Stromal cell of bone marrow (primary cell): ENCODE data around the gene TRAPPC2.

Experiments used
- DNase-seq: peaks from one replicate; pipeline ENCODE4 v3.0.0-alpha.2; 2012; ENCODE audit warnings: low read depth

Gene TRAPPC2

DNA sequence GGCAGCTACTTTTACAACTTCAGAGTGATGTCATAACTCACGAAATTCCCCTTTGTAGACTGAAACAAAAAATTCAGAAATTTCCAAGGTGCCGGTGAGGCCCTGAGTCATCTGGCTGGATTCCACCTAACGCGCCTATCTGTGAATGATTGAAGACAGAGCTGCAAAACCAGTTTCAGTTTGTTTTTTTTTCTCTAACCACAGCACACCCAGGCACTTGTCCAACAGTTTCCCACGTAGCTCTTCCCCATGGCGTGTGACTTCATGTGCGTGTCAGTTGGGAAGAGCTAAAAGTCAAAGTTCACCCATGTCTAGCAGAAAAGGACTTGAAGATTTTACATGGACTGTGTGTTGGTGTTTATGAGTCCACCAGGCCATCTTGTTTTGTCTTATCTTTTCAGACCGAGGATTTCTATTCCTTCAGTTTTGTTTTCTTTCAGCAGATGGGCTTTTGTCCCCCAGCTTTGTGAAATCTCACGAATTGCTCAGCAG lies 65.1 kb downstream of the TRAPPC2 start:
- peak; percentile 89 for DNase-seq

DNA sequence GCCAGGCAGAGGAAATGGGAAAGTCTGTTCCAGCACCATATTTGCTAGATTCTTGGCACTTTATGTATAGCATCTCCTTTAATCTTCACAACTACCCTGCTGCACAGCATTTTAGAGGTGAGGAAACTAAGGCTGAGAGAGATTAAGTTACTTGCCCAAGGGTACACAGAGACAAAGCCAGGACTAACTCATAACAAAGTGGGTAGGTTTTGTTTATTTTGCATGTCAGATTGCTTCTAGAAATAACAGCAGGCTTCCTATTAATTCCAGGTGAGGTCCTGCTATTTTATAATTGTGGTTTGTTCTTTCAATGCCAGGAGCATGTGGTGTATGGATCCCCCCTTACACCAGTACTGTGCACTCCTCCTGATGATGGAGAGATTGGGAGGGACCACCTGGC lies 66.5 kb downstream of the TRAPPC2 start:
- no peak for DNase-seq

DNA sequence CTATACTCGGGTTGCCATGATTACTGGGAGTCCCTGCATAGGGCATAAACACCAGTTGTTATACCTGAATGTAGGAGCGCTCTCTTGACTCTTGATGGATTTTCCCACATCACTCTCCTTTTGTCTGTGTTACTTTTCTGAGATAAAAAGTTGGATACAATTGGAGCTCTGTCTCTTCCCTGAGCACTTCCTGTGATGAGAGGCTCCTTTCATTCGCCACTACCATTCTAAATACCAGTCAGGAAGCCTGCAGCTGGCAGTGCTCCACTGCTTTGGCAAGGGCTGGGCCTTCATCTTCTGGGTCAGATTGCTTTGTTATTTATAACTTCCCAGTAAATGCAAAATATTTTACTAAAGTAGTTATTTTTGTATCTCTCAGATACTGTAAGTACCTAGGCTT lies 67.6 kb downstream of the TRAPPC2 start:
- DNase-seq: no peak

GRCh38 chrX:13664020-13664419 lies 70.4 kb downstream of the TRAPPC2 start:
- DNase-seq: no peak

GRCh38 chrX:13662355-13662791 lies 72.0 kb downstream of the TRAPPC2 start:
- DNase-seq: no peak
